C4-2B (cell line): ENCODE measurements around the gene MOCS2.

Experiments used
- CTCF ChIP-seq: fragments of 450-650 bp; conservative IDR thresholded peaks from 2 replicates; pipeline ENCODE4 v1.5.1; 2017; ENCODE audit warnings: mild to moderate bottlenecking
- ZFX ChIP-seq: fragments of 450-650 bp; IDR thresholded peaks from 2 replicates; pipeline ENCODE4 v1.6.1; 2017

- TF ChIP-seq CTCF (no peak), ZFX (peak; percentile 46)
These were observed at the start of gene MOCS2 for GRCh38 chr5:53109443-53110127.
